GM18508 (cell line): ENCODE data around the gene CFAP46.

Experiments used
- ATAC-seq: cut with Tn5 transposase; IDR thresholded peaks from one replicate; pipeline ENCODE4 v1.9.1; 2021; ENCODE audit warnings: moderate number of reproducible peaks; ENCODE audit not compliant: insufficient read depth, unreplicated experiment

Gene CFAP46

DNA sequence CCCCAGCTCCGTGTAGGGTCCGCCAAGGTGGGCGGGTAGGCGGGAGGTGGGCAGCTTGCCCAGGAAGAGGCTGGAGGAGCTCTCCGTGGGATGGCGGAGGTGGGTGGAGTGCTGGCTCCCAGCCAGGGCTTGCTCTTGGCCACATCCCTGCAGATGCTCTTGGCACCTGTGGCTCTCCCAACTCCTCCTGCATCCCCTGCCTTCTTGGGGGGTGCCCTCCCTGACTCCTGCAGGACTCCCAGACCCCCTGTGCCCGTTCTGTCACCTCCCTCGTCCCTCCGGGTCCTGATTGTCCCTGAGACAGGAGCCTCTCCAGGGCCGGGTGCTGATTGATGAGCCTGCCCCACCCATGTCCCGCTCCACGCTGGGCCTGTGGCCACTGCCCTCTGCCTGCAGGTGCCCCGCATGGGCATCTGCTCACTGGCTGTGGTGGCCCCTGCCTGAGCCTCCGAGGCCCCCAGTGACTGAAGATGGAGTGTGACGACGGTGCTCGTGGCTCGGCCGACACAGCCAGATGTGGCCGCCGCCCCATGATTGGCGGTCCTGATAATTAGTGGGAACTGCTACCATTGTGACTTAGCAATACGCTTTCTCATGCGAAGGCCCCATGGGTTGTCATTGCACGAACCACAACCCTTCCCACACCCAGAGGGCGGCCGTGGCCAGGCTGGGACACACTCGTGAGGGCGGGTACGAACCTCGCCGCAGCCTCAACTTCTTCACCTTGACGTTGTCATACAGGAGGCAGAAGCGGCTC lies 23.6 kb downstream of the CFAP46 start:
- no peak for ATAC-seq

DNA sequence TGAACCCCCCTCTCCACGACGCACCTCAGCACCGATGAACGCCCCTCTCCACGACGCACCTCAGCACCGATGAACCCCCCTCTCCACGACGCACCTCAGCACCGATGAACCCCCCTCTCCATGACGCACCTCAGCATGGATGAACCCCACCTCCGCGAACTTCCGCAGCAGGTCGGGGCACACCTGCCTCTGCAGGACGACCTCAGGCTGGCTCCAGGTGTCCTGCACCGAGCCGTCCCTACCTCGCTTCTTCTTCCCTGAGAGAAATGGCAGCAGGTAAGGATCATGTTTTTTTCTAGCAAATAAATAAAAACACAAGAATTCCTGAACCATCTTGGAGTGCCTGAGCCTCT lies 24.1 kb downstream of the CFAP46 start:
- ATAC-seq, result no peak

DNA sequence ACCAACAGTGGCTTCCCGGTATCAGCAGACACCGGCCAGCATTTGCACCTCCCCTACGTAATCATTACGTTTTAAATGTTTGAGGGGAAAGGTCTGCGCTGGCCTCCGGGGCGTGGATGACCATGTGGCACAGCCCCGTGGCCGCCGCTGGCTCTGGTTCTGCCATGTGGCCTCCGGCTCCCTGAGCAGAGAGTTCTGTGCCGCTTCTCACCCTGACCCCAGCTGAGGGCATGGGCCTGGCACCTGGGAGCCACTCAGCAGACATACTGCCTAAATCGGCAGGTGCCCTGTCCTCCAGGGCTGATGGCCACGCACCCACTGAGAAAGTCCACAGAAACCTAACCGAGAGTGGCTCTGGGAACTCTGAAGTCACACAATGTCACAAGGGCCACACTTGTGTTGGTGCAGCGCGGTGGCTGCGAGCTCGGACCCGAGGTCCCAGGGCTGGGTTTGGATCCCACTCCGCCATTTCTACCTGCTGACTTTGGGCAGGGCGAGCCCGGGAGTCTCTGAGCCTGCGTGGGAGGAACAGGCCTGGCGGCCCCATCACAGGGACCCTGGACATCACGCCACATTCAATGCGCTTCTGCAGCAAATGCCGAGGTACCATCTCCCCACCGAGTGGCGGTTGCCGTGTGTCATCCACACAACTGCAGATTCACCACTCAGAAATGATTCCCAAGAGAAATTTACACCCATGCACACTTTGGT lies 25.3 kb downstream of the CFAP46 start:
- no peak for ATAC-seq

DNA sequence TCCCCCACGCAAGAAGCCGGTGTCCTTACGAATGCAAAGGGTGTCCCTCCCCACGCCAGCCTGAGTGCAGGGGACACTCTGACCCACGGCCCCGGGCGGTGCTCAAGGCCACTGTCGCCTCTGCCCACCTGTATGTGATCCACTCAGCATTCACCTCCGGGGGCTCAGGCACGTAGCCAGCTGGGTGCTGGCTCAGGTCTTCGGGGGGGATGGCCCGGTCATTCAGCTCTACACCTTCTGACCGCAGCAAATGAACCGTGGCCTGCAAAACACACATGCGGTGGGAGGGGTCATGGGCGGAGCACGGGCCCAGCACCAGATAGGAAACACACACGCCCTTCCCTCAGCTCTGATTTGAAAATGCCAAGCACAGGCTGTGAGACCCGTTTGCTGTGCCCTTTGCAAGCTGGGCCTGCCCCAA lies 25.9 kb downstream of the CFAP46 start:
- no peak for ATAC-seq

DNA sequence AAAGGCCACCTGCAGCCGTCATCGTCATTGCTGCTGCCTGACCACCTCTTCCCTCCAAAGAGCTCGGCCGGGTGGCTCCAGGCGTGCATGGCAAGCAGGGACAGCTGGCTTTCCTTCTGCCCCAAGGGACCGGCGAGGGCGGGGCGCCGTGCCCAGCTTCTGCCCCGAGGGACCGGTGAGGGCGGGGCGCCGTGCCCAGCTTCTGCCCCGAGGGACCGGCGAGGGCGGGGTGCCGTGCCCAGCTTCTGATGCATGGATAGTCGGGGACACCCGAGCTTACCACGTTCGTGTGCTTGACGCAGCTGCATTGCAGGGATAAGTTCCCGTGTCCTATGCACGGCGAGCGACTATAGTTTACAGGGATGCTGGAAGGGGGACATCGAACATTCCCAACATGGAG lies 27.0 kb downstream of the CFAP46 start:
- ATAC-seq, result no peak

DNA sequence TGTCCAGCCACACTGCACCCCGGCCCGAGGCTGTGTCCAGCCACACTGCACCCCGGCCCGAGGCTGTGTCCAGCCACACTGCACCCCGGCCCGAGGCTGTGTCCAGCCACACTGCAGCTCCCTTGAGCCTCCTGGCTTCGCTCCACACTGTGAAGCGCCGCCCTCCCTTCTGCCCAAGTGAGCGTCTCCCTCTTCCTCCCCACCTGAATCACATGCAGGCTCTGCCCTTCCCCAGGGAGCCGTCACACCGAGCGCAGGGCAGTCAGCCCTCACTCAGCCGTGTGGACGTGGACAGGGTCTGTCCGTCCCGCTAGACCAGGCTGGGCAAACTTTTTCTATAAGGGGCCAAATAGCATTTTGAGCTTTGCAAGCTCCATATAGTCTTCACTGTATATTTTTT lies 27.6 kb downstream of the CFAP46 start:
- no peak for ATAC-seq

DNA sequence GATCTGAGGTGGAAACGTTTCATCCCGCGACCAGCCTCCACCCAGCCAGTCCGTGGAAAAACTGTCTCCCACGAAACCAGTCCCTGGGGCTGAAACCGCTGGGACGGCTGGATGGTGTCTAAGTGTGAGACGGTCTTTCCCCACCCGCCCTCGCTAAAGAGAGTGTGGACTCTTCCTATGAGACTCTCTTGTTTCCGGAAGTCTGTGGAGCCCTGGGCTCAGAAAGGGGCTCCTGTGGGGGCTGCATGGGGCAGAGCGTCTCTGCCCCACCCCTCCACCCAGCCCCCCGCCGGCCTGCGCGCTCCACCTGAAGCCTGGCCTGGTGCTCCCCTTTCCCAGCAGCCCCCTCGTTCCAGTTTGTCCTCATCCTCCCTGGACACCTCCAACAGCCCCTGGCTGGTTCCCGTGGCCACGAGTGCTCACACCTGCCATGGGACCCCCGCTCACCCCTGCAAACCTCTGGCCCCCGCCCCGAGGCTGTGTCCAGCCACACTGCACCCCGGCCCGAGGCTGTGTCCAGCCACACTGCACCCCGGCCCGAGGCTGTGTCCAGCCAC lies 28.7 kb downstream of the CFAP46 start:
- ATAC-seq, result no peak

DNA sequence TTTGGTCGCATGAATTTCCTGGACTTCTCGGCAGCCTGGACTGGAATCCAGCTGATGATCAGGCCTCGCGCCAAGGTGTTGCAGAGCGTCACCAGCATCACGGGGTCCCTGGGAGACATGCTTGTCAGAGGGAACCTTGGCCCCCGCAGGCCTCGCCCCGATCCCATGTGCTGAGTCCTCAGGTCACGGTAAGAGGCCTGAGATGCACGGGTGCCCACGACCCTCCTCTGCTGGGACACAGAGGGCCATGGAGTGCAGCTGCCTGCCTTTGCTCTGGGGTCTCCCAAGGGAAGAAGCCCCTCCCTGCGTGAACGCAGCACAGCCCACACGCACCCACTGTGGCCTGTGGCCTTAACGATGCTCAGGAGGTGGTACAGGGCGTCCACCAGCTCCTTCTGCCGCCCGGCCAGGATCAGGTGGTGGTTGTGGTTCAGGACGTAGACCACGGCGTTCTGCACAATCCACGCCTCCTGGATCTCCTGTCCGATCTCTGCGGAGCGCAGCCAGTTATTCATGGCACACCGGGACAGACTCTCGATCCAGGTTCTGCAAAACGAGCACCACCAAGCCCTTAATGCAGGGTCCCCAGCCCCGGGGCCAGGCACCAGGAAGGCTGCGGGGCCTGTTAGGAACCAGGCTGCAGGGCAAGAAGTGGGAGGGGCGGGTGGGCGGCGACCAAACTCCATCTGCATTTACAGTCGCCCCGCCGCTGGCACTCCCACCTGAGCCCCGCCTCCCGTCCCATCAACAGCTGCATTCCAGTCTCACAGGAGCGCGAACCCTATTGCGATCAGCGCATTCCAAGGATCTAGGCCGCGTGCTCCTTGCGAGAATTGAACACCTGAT lies 29.4 kb downstream of the CFAP46 start:
- ATAC-seq, result no peak

DNA sequence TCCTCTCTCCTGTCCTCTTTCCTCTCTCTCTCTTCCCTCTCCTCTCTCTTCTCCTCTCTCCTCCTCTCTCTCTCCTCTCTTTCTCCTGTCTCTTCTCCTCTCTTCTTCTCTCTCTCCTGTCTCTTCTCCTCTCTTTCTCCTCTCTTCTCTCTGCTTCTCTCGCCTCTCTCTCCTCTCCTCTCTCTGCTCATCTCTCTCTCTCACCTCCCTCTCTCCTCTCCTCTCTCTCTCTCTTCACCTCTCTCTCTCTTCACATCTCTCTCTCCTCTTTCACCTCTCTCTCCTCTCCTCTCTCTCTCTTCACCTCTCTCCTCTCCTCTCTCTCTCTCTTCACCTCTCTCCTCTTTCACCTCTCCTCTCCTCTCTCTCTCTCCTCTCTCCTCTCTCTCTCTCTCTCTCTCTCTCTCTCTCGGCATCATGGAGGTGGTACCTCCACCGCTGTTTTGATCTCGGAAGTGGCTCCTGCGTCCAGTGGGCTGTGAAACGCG lies 30.1 kb downstream of the CFAP46 start:
- ATAC-seq, result no peak

DNA sequence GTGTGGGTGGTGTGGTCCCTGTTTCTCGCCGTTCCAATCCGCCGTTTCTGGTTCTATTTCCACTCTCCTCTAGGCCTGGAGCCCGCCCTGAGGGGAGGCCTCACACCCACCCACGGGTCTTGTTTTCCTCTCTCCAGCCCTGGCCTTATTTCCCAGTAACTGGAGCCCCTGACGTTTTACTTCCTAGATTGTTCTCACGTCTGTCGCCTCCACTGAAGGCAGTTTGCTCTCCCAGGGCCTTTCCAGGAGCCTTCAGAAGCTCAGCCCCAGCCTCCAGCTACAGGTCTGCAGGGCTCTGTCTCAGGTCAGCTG lies 30.6 kb downstream of the CFAP46 start:
- ATAC-seq, result no peak

DNA sequence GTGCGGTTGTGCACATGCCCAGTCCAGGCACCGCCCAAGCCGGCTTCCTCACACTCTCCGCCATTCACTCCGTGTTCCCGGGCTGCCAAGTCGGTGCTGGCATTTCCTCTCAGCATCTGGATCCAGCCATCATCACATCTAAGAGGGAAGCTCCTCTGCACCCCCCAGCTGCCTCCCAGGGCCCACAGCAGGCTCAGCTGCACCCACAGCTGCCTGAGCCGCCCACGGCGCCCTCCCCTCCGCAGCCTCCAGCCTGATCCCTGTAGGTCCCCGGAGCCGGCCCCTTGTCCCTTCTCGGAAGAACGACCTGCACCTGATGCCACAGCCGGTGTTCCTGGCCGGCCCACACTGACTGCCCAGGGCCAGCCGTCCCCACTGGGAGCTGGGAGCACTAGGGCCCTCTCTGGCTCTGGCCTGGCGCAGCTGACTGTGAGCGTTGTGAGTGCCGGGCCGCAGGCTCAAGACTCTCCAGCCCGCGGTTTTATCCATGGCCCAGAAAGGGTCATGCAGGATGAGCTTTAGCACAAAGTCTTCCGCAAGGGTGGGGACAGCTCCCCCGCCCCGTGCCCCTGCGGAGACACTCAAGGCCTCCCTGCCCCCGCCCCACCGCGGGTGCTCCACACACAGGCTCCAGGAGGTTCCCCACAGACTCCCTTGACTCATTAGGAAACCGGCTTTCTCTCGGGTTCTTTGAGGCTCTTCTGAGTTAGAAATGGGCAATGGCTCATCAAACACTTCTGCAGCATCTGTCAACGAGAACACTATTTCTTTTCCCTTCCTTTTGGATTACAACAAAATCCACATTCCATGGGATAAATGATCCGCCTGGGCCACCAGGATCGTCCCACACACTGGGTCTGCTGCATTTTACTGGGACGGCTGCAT lies 31.2 kb downstream of the CFAP46 start:
- no peak for ATAC-seq

DNA sequence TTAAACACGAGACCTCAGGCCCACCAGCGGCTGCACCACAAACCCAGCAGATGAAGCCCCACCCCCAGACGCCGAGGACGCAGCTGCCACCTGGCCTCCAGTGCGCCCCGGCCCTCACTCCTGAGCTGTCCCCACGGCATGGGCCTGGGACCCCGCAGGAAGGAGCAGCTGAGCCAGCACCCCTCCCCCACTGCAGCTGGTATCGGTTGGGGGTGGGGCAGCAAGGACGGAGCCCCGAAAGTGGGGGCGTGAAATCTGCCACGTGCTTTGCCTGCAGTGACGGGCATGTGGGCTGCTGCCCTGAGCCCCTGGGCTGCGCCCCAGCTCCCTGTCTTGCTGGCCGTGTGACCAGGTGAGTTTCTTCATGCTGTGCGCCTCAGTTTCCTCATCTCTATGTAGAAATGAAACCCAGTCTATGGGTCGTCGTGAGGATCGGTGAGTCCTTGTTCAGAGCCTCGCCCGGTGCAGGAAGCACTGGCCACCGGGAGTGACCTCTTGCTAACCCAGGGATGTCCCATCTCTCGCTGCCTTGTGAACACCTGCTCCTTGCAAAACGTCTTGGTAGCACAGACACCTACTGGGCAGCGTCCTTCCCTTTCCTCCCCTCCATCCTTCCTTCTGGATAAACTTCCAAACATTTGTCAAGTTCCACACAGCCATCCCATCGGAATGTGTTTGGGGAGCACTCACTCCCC lies 32.0 kb downstream of the CFAP46 start:
- ATAC-seq, result no peak

DNA sequence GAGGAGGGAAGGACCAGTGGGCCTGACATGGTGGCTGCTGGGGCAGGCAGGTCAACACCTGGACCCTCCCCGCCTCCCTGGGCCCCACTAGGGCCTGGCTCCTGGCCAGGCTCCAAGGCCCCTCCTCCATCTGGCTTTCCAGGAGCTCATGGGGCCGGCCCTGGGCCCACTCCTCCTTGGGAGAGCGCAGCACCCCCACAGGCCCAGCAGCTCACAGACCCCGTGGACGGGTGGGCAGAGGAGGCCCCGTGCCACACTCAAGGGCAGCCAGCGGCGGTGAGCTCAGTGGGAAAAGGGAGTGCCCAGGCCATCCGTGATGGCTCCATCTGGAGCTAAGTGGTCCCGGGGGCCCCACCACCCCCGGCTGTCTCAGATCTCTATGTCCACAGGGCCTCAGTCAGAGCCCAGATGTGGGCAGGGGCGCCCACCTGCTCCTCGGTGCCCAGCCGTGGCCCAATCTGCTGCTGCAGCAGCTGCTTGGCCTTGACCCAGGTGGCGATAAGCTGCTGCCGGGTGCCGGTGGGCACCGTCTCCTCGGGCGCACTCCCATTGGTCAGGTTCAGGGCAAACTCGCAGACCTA lies 32.8 kb downstream of the CFAP46 start:
- ATAC-seq, result no peak

DNA sequence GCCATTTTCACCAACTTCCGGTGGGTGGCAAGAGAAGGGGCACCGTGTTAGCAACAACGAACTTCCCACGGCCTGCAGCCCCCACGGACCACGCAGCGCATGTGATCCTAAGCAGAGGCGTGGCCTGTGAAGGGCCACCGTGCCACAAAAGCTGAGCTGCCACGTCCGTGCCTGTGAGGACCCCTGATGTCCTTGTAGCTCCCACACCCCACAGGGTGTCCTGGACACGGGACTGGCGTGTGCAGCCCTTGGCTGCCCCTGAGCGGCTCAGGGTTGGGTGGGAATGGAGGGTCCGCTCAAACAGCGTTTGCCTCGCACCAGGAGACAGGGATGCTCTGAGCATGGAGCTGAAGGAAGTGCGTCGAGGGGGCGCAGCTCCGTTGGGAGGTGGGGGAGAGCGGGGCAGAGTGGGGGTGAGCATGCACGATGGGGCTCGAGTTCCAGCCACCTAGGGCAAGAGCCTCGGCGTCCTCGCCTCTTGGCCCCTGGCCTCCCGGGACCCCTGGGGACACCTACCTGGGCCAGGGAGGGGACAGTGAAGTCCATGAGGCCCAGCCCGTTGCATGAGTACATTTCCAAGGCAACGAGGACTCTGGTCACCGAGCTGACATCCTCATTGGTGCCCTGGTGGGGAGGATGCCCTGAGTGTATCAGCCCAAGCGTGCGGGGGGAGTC lies 33.6 kb downstream of the CFAP46 start:
- no peak for ATAC-seq

DNA sequence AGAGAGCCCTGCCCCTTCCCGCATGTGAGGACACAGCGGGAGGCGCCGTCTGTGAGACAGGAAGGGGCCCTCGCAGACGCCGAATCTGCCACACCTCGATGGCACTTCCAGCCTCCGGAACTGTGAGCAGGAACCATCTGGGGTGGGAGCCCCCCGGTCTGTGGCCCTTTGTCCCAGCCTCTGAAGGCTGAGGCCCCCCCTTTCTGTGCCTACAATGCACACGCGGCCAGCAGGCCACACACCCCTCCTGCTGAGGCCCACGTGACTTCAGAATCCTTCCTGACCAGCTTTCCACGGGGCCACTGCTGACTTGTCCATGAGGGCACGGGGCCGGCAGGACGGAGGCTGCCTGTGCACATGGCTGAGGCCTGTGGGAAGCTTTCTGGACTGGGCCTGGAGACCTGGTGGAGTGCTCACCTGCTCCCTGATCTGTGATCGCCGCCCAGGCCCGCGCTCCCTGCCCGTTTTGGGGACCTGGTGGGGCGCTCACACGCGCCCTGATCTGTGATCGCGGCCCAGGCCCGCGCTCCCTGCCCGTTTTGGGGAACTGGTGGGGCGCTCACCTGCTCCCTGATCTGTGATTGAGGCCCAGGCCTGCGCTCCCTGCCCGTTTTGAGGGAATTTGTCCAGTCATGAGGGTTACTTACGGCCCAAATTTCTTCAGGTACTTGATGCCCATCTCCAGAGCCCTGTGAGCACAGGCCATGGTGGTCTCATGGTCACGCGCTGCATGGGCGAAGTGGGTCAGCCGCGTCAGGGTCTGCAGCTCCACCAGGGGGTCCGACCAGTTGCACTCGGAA lies 34.3 kb downstream of the CFAP46 start:
- ATAC-seq, result no peak

DNA sequence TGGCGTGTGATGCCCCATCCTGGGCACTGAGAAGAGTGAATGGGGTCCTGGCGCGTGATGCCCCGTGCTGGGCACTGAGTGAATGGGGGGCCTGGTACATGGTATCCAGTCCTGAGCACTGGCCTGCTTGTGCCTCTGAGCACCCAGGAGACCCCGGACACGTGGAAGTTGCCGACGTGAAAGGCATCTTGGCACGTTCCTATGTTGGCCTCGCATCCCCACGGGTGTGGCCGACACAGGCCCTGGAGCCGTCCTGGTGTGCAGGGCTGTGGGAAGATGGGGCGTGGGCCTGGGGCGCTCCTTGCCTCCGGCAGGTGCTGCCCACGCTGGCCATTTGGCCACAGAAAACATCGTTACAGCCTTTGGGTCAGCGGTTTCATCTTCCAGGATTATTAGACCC lies 35.5 kb downstream of the CFAP46 start:
- no peak for ATAC-seq

DNA sequence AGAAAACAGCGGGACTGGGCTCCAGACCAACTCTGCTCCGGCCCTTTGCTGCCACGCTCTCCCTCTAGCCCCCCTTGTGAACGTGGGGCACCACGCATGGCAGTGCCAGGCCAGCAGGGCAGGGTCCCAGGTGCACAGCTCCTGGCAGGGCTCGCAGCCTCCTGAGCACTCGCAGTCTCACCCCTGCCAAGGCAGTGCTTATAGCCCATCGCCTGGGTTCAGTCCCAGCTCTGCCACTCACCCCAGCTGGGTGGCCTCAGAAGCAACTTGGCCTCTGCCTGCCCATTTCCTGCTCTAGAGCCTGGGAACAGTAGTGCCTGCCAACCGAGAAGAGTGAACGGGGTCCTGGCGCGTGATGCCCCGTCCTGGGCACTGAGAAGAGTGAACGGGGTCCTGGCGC lies 36.3 kb downstream of the CFAP46 start:
- no peak for ATAC-seq

DNA sequence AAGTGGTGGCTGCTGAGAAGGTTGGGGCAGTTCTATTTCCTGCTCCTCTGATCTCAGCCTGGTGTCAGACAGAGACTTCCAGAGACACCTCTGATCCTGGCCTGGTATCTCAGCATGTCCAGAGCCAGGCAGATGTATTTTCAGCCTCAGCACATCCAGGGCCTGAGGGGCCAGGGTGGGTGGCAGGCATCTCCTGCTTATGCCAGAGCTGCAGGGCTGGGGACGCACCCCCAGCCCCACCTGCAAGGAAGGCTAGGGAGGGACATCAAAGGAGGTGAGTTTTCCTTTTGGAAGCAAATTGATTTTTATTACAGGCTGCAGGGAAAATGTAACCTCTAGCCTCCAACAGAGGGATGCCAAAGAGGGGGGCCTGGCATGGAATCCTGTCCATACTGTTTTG lies 36.7 kb downstream of the CFAP46 start:
- ATAC-seq, result no peak
